HG03342 (cell line): ENCODE results near the gene RSPH6A.
A peak's percentile ranks its signal among the peaks of the same experiment; 100 is the strongest.
"Not testable (repeated sequence)": the region's sequence is repeated elsewhere in the genome, so short reads cannot be mapped to it uniquely, and the experiment has no call there.

ENCODE experiments used
- ATAC-seq: cut with Tn5 transposase; IDR thresholded peaks from one replicate; pipeline ENCODE4 v1.9.1; 2021; ENCODE audit warnings: mild to moderate bottlenecking, moderate library complexity; ENCODE audit not compliant: unreplicated experiment

RSPH6A gene

DNA sequence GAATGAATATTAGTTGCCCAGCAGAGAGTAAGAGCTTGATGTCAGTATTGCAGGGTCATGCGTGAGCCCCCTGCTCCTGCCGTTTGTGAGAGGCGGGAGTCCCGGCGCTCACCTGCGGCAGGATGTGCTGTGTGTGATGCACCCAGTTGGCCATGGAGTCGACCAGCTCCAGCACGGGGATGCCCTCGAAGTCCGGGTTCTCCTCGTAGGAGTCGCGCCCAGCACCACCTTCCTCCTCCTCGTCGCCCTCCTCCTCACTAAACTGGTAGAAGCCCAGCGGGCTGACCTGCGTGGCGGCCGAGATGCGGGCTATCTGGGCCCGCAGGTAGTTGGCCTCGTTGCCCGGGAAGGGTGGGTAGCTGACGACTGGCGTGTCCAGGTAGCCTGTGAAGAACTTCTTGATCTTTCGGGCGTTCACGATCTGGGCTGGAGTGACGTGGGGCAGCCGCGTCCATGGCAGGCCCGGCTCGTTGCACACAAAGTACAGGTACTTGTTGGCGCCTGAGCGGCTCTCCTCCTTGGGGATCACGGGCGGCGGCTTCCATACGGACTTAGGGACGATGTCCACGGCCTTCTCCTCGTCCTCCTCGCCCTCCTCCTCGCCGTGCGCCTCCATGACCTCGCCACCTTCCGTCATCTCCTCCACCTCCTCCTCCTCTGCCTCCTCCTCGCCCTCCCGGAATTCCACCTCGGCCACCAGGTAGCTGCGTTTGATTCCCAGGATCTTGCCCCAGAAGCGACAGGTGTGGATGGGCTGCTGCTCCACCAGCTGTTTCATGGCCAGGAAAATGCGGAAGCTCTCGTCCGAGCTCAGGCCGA, 10.8 kb downstream of the RSPH6A start:
- ATAC-seq, result no peak

DNA sequence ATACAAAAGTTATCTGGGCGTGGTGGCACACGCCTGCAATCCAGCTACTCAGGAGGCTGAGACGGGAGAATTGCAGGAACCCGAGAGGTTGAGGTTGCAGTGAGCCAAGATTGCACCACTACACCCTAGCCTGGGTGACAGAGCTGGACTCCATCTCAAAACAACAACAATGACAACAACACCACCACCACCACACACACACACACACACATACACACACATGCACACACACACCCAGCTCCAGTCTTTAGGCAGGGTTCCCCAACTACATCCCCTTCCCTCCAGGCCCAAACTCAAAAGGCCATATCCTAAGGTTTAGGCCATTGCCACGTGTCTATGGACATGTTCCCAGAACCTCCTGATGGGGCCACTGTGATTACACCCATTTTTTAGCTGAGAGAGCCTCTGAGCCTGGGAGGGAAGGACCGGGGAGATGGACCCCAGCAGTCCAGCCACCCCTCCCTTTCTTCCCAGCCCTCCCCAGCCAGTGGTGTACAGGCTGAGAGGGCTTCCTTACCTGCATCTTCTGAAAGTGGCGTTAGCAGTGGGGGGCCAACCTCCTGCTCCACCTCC, 13.4 kb downstream of the RSPH6A start:
- no peak for ATAC-seq

DNA sequence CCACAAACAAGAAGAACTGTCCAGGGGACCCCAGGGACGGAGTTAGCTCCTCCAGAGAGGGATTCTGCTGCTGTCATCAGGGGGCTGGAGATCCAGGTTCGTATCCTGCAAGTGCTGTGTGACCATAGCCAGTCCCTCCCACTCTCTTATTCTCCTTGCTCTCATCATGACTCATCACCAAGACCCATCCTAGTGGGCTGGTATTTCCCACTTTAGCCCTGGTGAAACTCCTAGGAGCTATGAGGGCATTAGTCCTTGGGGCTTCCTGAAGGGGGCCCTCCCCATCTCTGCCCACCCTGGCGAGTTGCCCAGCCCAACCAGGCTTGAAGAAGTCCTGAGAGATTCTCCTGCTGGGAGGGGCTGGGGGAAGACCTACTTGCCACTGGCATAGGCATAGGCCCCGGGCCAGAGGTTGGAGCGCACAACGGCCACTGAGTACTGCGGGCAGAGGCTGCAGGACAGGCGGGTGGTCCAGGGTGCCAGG, 15.0 kb downstream of the RSPH6A start:
- ATAC-seq, result no peak

DNA sequence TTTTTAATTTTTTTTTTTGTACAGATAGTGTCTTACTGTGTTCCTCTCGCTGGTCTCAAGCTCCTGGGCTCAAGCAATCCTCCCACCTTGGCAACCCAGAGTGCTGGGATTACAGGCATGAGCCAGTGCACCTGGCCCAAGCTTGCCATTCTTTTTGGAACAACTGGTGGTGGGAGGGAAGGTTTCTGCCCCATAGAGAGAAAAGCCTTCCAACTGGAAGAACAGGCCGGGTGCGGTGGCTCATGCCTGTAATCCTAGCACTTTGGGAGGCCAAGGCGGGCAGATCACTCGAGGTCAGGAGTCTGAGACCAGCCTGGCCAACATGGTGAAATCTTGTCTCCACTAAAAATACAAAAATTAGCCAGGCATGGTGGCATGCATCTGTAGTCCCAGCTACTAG, 15.6 kb downstream of the RSPH6A start:
- ATAC-seq, result not testable (repeated sequence)

DNA sequence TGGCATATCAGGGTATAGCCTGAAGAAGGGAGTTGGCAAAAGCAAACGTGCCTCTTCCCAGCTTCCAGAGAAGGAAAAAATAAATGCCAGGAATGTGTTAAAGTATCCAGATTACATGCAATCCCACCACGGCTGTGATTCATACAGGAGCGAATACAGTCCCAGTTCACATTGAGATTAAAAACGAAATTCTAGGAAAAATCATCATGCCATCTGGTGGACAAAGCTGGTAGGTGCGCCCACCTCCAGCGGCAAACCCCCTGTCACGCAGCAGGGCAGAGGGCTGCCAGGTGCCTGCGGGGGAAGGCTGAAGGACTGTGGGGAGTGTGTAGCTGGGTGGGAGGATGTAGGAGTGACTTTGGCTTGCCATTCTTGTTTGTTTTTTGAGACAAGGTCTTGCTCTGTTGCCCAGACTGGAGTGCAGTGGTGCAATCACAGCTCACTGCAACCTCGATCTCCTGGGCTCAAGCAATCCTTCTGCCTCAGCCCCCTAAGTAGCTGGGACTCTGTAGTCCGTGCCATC, 16.1 kb downstream of the RSPH6A start:
- no peak for ATAC-seq

GRCh38 chr19:45794627-45795026, 20.5 kb downstream of the RSPH6A start:
- ATAC-seq, result no peak

DNA sequence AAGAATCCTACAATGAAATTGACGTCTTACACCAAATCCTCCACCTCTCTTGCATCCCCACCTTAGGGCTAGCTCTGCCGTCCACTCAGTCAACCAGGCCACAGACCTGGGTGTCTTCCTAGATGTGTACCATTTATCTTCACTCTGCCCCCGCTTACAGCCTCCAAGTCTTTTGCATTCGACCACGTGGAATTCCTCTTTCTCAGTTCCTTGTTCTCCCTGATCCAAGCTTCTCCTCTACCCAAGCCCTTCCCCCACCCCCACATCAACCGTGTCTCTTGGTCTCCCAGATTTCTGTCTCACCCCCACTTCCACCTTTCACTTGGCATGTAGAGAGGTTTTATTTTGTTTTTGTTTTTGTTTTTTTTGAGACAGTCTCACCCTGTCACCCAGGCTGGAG, 21.2 kb downstream of the RSPH6A start:
- no peak for ATAC-seq

- ATAC-seq, result no peak
Observed at GRCh38 chr19:45793178-45793564, 21.9 kb downstream of the RSPH6A start.

DNA sequence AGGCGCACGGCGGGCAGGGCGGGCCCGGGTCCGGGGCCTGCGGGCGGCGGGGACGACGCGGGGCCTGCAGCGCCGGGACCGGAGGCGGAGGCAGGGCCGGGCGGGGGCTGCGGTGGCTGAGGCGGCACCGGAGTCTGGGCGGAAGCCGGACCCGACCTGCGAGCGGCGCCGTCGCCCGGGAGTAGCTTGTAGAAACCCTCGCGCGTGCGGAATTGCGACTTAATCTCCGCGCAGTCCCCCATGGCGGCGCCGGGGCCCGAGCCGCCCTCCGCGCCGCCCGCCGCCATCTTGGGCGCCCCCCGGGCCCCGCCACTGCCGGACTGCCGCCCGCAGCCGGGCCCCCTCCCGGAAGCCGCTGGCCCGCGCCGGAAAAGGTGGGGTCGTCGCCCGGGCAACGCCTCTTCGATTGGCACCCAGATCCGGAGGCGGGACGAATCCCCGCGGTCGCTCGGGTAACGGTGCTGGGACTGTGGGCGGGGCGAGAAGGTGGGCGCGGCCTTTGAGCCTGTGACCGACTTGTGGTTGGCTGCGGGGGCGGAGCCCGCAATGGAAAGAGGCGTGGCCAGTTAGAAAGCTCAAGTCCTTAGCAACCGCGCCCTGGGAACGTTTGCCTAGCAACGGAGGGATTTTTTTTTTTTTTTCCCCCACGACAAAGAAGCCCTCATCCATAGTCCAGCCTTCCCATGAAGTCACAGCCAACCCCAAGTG, 22.5 kb downstream of the RSPH6A start, which contains the start of gene DMWD:
Gene DMWD, minus strand, starts transcription at position 376 of the 708 bp plus-strand sequence. Its CDS starts 89 bp downstream, at position 287.
- ATAC-seq, result peak; percentile 87

- ATAC-seq, result peak; percentile 10
Observed at GRCh38 chr19:45791744-45792469, 23.2 kb downstream of the RSPH6A start.

DNA sequence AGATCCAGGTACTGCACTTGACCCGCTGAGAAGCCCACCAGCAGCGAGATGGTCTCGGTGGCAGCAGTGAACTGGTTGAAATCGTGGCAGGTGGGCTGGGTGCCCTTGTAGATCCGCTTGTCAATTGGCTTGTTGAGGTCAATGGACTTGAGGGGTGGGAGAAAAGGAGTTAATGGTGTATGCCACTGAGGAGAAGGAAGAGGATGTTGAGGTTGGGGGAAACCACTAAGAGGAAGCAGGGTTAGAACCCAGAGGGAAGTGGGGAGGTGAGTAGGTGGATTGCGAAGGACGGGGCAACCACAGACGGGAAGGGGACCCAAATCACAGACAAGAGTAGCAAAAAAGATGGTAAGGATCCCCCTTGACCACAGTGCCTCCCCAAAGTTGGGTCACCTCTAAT, 24.2 kb downstream of the RSPH6A start:
- no peak for ATAC-seq

DNA sequence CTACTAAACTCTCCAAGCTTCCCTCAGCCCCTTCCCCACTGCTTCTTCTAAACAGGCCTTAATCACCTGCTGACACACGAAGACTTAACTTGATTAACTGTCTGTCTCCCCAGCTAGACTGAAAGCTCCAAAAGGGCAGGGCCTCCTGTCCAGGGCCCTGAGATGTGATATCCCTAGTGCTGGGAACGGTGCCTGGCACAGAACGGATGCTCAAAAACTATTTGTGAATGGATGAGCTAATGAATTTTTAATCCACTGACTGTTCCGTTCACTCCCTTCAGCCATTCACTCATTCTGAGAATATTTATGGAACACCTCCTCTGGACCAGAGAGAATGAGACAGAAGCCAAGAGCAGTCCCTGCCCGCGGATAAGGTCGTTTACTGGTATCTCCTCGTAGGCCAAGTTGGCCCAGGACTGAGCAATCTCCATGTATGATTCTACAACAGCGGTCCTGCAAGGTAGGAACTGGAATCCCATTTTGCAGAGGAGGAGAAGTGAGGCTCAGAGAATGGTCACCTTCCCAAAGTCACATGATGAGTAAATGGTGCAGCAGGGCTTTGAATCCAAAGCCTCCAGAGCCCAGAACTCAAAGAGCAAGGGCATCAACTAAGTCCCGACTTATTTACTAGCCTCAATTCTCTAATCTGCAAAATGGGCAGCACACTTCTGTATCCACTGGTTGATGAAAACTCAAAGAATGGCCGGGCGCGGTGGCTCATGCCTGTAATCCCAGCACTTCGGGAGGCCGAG, 25.9 kb downstream of the RSPH6A start:
- no peak for ATAC-seq

DNA sequence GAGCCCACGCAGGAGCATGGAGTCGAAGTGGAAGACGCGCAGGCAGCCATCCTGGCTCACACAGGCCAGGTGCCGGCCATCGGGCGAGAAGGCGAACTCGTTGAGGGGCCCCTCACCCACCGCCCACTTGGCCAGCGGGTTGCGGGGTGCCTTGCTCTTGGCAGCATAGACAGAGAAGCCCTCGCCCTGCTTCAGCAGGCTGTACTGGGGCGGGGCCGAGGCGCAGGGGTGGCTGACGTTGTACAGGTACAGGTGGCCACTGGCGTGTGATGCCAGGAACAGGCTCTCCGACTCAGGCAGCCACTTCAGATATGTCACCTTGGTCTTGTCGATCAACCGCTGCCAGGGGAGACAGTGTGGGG, 28.6 kb downstream of the RSPH6A start:
- ATAC-seq, result no peak

- ATAC-seq, result no peak
Observed at GRCh38 chr19:45785781-45786532, 29.2 kb downstream of the RSPH6A start.

DNA sequence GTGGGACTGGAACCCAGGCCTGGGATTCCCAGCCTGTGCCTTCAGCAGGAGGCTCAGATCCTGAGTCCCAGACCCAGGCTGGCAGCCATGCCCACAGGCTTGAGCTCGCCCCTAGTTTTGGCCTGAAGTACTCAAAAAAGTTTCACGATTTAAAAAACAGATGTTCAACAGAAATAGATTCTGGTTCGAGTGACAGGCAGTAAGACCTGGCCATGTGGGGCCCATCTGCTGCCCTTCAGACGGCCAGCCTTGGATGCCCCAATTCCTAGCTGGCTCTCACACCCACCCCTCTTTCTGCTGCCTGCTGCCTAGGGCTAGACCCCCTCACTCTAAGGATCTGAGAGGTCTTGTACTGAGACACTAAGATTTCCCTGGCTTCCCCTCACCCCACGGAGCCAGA, 30.0 kb downstream of the RSPH6A start:
- ATAC-seq, result no peak

GRCh38 chr19:45784096-45784495, 31.0 kb downstream of the RSPH6A start:
- no peak for ATAC-seq

GRCh38 chr19:45782820-45783785, 32.0 kb downstream of the RSPH6A start:
- ATAC-seq, result no peak

GRCh38 chr19:45782162-45782691, 32.9 kb downstream of the RSPH6A start, which contains the start of gene DMPK:
TSS of gene DMPK (minus strand) at chr19:45782490. CDS start at chr19:45782352, 138 bp downstream.
- no peak for ATAC-seq
